HG03139 (cell line): ENCODE measurements around the gene DOP1B.
A peak's percentile ranks its signal among the peaks of the same experiment; 100 is the strongest.
"Not testable (repeated sequence)": the region's sequence is repeated elsewhere in the genome, so short reads cannot be mapped to it uniquely, and the experiment has no call there.

Experiments used
- ATAC-seq: cut with Tn5 transposase; IDR thresholded peaks from one replicate; pipeline ENCODE4 v1.9.1; 2021; ENCODE audit not compliant: unreplicated experiment

DOP1B gene, protein sequence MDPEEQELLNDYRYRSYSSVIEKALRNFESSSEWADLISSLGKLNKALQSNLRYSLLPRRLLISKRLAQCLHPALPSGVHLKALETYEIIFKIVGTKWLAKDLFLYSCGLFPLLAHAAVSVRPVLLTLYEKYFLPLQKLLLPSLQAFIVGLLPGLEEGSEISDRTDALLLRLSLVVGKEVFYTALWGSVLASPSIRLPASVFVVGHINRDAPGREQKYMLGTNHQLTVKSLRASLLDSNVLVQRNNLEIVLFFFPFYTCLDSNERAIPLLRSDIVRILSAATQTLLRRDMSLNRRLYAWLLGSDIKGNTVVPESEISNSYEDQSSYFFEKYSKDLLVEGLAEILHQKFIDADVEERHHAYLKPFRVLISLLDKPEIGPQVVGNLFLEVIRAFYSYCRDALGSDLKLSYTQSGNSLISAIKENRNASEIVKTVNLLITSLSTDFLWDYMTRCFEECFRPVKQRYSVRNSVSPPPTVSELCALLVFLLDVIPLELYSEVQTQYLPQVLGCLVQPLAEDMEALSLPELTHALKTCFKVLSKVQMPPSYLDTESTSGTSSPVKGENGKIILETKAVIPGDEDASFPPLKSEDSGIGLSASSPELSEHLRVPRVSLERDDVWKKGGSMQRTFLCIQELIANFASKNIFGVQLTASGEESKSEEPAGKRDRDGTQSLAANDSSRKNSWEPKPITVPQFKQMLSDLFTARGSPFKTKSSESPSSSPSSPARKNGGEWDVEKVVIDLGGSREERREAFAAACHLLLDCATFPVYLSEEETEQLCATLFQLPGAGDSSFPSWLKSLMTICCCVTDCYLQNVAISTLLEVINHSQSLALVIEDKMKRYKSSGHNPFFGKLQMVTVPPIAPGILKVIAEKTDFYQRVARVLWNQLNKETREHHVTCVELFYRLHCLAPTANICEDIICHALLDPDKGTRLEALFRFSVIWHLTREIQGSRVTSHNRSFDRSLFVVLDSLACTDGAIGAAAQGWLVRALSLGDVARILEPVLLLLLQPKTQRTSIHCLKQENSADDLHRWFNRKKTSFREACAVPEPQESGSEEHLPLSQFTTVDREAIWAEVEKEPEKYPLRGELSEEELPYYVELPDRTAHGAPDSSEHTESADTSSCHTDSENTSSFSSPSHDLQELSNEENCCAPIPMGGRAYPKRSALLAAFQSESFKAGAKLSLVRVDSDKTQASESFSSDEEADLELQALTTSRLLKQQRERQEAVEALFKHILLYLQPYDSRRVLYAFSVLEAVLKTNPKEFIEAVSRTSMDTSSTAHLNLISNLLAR (N-terminal part only)

DNA sequence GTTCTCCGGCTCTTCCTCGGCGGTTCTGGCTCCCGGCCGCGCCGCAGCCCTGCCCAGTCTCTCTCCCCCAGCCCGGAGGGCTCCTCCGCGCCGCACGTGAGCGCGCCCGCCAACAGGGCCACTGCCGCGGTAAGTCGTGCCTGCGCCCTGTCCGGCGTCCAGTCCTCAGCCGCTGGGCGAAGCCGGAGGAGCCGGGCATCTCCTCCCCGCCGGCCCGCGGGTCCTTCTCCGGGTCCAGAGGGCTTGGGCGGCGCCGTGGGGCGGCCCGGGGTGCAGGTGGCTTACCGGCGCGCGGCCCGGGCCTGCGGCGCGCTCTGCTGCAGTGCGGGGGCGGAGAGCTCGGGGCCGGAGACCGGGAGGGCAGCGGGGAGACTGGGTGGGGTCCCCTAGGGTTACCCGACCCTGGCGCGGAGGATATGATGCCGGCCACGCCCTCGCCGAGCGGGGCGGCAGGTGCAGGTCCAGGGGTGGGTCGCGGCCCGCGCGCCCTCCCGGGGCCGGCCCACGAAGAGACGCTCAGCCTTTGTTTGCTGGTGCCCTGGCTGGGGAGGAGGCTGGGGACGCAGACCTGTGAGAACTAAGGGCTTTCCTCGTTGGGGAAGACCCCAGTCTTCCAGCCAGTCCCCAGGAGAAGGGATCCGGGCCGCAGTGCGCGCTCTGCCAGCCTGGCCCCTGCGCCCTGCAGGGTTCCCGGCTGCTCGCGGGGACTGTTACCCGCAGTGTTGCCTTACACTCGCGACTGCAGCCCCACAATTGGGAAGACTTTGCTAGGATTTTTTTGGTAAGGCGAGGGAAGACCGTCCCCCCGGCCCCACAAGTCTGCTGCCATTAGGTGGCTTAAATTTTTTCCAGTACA lies at the start of gene DOP1B:
TSS of gene DOP1B (plus strand) at position 10 of the 856 bp plus-strand sequence. CDS start 7,910 bp downstream, outside the sequence.
- peak; percentile 22 for ATAC-seq

DNA sequence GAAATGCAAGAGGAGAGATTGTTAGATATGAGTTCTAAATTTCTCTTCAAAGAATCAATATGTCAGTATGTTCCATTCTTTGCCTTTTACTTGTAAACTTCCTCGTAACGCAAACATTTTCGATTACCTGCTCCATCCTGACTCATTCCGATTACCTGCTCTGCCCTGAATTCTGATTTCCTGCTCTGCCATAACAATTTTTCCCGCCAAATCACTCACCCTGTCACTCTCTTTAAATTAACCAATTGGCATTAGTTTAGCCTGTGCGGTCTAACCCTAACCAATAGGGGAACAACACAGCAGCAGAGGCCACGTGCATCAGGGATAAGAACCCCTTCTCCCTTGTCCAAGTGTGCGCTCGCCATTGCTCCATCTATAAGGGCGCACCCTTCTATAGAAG lies 46.8 kb upstream of the DOP1B start:
- ATAC-seq: no peak

DNA sequence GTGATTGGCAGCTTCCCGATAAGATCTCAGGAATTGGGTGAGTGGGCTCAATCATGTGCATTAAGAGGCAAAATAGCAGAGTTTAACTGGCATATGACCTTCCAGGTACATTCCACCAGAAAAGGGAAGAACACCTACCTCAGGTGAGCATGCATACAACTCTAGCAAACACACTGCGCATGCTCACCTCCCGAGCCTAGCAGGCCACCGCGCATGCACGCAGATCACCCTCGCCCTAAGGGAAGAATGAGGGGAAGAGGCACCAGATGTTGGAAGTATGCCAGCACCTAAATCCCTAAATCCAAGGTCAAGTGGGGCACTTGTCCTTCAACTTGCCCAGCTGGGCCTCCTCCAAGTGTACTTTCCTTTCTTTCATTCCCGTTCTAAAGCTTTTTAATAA lies 45.4 kb upstream of the DOP1B start:
- ATAC-seq: no peak

DNA sequence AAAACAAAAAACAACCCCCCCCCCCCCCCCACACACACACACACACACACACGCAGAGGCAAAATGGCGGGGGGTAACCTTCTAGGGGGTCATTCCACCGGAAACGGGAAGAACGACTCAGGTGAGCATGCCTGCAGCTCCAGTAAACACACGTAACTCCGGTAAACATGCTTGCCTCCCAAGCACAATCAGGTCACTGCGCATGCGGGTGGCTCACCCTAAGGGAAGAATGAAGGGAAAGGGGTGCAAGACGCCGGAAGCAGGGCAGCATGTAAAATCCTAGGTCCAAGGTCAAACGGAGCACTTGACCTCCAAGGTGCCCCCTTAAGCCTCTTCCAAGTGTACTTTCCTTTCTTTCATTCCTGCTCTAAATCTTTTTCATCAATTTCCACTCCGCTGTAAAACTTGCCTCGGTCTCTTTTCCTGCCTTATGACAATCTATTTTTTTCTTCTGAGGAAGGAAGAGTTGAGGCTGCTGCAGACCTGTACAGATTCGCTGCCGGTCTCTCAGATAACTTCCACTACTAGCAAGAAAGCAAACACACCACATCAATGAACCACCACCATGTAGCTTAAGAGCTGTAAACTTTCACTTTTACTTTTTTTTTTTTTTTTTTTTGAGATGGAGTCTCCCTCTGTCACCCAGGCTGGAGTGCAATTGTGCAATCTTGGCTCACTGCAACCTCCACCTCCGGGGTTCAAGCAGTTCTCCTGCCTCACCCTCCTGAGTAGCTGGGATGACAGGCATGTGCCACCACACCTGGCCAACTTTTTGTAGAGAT lies 42.8 kb upstream of the DOP1B start:
- no peak for ATAC-seq

DNA sequence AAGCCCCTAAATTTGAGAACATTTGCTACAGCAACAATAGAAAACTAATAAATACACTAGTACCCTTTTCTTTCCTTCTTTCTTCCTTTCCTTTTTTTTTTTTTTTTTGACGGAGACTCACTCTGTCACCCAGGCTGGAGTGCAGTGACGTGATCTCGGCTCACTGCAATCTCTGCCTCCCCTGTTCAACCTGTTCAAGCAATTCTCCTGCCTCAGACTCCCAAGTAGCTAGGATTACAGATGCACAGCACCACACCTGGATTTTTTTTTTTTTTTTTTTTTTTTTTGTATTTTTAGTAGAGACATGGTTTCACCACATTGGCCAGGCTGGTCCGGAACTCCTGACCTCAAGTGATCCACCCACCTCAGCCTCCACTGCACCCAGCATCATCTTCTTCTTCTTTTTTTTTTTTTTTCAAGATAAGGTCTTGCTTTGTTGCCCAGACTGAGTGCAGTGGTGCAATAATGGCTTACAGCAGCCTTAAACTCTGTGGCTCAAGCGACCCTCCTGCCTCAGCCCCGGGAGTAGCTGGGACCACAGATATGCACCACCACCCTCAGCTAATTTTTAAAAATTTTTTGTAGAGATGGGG lies 41.4 kb upstream of the DOP1B start:
- no peak for ATAC-seq

DNA sequence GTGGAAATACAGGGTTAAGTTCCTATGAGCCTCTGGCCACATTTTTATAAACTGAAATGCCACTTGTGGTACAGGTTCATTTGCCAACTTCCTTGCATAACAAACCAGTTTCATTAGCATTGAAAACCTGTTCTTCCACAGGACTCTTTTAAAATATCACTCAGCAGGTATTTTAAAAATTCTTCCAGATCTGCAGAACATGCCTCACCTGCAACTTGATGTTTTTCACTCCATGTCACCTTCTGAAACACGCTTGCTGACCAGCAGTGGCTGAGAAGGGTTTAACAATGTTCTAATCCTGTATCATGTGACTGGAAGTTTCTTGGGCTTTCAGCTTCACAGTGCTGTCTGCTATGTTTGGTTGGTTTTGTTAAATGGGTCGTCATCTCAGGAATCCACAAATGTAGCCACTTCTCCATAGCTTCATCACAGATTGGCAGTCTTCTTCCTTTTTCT lies 39.3 kb upstream of the DOP1B start:
- no peak for ATAC-seq

DNA sequence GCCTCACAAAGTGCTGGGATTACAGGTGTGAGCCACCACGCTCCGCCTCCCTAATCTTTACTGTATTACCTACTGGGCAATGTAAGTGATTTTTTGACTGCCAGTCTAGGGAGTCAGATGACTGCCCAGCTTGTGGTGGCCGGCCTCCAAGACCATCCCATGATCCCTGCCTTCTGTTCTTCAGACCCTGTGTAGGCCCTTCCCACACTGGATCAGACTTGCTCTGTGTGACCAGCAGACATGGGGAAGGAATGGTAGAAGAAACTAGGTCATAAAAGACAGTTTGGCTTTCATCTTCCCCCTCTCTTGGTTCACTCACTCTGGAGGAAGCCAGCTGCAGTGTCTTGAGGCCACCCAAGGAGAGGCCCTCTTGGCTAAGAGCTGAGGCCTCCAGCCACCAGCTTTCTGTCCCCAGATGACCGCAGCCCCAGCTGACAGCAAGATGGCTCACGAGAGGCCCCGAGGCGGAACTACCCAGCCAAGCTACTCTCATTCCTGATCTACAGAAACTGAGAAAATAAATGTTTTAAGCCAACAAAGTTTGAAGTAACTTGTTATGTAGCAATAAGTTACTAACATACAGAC lies 36.2 kb upstream of the DOP1B start:
- ATAC-seq: no peak

DNA sequence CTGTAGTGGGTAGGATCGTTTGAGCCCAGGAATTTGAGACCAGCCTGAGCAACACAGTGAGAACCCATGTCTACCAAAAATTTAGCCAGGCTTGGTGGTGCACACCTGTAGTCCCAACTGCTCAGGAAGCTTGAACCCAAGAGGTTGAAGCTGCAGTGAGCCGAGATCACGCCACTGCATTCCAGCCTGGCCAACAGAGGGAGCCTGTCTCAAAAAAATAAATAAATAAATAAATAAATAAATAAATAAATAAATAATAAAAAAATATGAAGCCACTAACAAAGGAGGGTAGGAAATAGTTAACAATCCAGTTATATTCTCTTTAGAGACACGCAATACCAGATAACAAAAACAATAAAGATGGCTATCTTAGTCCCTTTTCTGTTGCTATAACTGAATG lies 33.6 kb upstream of the DOP1B start:
- no peak for ATAC-seq

DNA sequence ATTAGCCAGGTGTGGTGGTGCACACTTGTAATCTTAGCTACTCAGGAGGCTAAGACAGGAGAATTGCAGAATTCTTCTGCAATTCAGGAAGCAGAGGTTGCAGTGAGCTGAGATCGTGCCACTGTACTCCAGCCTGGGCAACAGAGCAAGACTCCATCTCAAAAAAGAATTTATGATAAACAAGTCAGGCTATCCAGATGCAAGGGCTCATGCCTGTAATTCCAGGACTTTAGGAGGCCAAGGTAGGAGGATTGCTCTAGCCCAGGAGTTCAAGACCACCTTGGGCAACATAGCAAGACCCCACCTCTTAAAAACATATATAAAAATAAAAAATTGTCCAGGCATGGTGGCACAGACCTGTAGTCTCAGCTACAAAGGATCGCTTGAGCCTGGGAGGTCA lies 32.2 kb upstream of the DOP1B start:
- ATAC-seq: no peak

DNA sequence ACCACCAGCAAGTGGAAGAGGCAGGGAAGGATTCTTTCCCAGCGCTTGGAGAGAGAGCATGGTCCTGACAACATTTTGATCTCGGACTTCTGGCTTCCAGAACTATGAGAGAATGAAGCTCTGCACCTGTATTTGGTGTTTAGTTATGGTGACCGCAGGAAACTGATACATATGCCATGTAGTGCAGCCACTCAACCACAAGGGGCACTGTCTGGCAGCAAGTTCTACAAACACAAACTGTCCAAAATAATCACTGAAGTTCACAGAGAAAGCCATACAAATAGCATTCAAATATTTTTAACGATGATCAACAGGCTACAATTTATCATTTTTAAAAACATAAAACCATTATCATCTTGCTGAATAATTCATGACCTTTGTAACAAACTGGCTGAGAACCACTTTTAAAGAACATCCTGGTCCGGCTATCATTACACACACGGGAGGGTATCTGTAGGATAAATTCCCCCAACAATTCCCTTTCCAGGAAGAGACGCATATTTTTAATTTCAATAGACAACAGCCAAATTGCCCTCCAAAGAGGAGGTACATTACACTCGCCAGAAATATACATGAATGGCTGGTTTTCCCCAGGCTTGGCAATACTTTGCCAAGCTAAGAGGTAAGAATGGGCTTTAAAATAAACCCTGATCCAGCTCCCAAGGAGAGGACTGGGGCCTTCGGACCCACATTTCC lies 31.0 kb upstream of the DOP1B start:
- no peak for ATAC-seq

DNA sequence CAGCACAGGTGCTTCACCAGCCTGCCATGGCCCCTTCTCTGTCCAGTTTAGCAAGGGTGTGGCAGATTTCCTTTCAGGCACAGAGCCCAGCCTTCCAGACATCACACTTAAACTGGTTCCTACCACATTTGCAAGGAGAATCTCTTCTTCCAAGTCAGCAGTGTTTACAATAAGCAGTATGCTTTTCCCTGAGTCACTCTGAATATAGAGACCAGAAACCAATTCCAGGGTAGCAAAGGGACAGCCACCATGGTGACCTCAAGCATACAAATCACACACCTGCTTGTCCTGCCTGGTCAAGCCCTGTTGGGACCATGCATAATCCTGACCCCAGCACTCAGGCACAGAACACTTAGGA lies 30.4 kb upstream of the DOP1B start:
- no peak for ATAC-seq

DNA sequence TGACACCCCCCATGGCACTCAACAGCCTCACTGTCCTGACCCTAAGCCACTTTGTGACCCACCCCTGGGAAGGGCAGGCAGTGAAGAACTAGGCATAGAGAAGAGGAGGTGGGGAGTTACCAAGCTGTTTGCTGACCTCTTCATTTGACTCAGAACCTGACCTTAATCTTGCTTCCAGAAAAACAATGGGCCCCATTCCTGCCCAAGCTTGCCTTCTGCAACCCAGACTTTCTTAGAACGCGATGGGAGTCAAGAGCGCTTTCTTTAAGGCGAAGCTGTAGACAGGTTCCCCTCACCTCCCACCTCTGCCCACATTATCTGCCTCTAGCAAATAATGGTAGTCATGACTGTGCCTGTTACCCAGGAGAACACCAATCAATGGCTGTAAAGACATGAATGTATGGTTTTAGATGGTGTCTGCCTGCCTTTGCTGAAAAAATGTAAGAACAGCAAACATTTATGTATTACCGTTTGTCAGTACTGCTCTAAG lies 30.0 kb upstream of the DOP1B start:
- no peak for ATAC-seq

DNA sequence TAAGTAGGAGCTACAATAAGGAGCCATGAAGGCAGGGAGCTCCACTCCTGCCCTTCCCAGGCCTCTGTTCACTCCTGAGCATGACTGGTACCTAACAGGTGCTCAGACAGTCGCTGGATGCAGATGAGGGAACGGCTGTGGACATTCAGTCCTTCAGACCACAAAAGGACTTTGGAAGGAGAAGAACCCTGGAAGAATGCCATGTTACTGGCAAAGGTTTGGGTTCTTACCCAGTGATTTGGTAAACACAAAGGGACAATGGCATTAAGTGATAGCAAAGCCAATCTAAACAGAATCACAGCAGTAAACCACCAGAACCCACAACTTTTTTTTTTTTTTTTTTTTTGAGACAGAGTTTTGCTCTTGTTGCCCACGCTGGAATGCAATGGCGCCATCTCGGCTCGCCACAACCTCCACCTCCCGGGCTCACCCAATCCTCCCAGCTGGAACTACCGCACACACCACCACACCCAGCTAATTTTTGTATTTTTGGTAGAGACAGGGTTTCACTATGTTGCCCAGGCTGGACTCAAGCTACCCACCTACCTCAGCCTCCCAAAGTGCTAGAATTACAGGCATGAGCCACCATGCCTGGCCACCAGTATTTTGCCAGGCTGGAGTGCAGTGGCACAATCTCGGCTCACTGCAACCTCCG lies 29.2 kb upstream of the DOP1B start:
- ATAC-seq: no peak

DNA sequence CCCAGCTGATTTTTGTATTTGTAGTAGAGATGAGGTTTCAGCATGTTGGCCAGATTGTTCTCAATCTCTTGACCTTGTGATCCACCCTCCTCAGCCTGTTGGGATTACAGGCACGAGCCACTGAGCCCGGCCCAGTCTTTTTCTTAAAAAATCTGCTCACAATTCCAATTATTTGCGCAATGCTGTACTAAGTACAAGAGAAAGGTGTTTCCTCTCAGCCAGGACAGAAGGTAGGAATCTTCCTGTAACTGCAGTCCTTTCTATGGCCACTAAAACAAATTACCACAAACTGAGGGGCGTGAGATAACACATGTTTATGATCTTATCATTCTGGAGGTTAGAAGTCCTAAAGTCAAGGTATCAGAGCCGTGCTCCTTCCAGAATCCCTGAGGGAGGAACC lies 28.6 kb upstream of the DOP1B start:
- ATAC-seq: no peak

DNA sequence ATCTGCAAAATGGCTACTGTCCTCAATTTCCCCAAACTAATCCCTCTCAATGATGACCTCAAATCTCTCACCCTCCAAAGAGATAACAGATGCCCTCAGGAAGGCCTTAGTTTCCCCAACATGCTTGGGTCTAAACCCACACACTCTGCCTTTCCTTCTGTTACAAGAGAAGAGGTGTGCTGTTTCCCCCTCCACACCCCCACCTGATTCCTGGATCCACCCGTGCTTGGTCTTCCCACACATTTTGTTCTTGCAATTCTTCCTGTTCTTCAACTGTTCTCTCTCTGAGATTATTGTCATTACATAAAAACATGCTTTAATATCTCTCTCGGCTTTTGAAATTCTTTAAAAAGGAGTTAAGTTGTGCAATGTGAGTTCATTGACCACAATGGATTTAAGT lies 27.4 kb upstream of the DOP1B start:
- no peak for ATAC-seq

DNA sequence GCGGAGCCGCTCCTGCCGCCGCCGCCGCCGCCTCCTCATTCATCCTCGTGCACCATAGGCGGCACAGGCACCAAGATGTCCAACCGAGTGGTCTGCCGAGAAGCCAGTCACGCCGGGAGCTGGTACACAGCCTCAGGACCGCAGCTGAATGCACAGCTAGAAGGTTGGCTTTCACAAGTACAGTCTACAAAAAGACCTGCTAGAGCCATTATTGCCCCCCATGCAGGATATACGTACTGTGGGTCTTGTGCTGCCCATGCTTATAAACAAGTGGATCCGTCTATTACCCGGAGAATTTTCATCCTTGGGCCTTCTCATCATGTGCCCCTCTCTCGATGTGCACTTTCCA lies 26.2 kb upstream of the DOP1B start:
- not testable (repeated sequence) for ATAC-seq

DNA sequence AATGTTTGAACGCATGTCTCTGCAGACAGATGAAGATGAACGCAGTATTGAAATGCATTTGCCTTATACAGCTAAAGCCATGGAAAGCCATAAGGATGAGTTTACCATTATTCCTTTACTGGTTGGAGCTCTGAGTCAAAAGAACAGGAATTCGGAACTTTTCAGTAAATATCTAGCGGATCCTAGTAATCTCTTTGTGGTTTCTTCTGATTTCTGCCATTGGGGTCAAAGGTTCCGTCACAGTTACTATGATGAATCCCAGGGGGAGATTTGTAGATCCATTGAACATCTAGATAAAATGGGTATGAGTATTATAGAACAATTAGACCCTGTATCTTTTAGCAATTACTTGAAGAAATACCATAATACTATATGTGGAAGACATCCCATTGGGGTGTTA lies 25.8 kb upstream of the DOP1B start:
- not testable (repeated sequence) for ATAC-seq

DNA sequence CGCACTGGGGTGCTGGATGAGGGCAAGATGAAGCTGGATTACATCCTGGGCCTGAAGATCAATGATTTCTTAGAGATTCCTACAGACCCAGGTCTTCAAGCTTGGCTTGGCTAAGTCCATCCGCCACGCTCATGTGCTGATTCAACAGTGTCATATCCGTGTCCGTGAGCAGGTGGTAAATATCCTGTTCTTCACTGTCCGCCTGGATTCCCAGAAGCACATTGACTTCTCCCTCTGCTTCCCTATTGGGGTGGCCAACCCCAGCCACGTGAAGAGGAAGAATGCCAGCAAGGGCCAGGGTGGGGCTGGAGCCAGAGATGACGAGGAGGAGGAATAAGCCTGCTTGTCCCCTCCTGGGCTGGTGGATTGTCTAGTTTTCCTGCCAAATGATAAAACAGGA lies 23.9 kb upstream of the DOP1B start:
- no peak for ATAC-seq
